ENCODE results near the gene TMEFF2.

DNA sequence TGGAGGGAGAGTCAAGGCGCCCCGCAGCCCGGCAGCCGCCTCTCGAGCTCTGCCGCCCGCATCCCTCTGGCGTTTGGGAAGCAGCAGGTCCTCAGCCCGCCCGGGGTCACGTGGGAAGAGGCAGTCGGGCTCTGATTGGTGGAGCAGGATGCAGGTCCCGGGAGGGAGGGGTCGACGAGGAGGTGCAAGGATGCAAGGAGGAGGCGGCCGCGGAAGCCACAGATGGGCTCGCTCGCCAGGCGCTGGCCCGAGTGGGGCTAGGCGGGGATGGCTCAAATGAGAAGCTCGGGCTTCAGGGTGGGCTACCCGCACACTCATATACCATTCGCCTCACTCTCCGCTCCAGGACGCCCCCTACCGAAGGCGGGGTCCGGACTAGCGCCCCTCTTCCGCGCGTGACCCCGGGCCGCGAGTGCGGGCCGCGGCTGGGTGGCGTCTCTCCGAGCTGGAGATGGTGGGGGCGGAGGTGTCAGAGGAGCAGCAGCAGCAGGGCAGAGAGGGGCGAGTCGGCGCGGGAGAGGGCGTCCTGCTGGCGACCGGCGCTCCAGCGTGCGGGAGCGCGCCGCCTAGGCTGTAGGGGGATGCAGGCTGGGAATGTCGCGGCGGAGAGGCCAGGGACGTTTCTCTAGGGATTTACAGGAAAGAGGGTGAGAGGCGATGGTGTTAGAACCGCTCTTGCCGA lies at the start of gene TMEFF2:
- TF ChIP-seq, protein P1, sequence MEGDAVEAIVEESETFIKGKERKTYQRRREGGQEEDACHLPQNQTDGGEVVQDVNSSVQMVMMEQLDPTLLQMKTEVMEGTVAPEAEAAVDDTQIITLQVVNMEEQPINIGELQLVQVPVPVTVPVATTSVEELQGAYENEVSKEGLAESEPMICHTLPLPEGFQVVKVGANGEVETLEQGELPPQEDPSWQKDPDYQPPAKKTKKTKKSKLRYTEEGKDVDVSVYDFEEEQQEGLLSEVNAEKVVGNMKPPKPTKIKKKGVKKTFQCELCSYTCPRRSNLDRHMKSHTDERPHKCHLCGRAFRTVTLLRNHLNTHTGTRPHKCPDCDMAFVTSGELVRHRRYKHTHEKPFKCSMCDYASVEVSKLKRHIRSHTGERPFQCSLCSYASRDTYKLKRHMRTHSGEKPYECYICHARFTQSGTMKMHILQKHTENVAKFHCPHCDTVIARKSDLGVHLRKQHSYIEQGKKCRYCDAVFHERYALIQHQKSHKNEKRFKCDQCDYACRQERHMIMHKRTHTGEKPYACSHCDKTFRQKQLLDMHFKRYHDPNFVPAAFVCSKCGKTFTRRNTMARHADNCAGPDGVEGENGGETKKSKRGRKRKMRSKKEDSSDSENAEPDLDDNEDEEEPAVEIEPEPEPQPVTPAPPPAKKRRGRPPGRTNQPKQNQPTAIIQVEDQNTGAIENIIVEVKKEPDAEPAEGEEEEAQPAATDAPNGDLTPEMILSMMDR (IDR thresholded peaks at IDR 0.05): no peak
- TF ChIP-seq POLR2A (IDR thresholded peaks at IDR 0.05): no peak
- no peak for TF ChIP-seq POLR2AphosphoS5 (IDR thresholded peaks at IDR 0.05; ENCODE audit: insufficient read depth in 1 of 2, low read depth in 1 of 2)
